Esophagus muscularis mucosa (tissue), 4 donors: Measurements from ENCODE around the gene GFRA4. TPM values are rescaled to one million over a fixed set of nuclear protein-coding genes. Genes with fewer than 3 reads are reported as not detected.
A peak's percentile ranks its signal among the peaks of the same experiment; 100 is the strongest.

ENCODE experiments used
- DNase-seq: peaks from one replicate; pipeline ENCODE4 v3.0.0-alpha.2; 2017; ENCODE audit errors: extremely low spot score
- H3K27ac ChIP-seq, 4 donors: fragments of 200-600 bp; sonication (generic); replicated peaks in 1 of 4; 1 replicate in 3 of 4; 2 replicates in 1 of 4; pipeline ENCODE4 v1.5.1; 2016 to 2019; ENCODE audit warnings: mild to moderate bottlenecking in 1 of 4
- H3K27me3 ChIP-seq, 4 donors: fragments of 200-600 bp; sonication (generic); one replicate each; pipeline versions ENCODE4 v1.5.1 to v1.6.0; 2016 to 2019
- H3K36me3 ChIP-seq, 4 donors: fragments of 200-600 bp; sonication (generic); one replicate each; pipeline ENCODE4 v1.5.1; 2016 to 2019
- H3K4me1 ChIP-seq, 4 donors: fragments of 200-600 bp; sonication (generic); one replicate each; pipeline ENCODE4 v1.5.1; 2016 to 2019
- H3K4me3 ChIP-seq, 4 donors: fragments of 200-600 bp; sonication (generic); 1 replicate in 2 of 4; 2 replicates in 2 of 4; pipeline ENCODE4 v1.5.1; 2016 to 2019; ENCODE audit warnings: mild to moderate bottlenecking in 4 of 4, moderate library complexity in 1 of 4
- H3K9me3 ChIP-seq, 4 donors: fragments of 200-600 bp; sonication (generic); 1 replicate in 3 of 4; 2 replicates in 1 of 4; pipeline ENCODE4 v1.5.1; 2016 to 2019
- EP300 ChIP-seq: sonication (generic); formaldehyde crosslinking; IDR thresholded peaks from one replicate; pipeline ENCODE4 v1.6.1; 2017; ENCODE audit warnings: antibody characterized with exemption
- POLR2A ChIP-seq: fragments of 450-650 bp; IDR thresholded peaks from one replicate; pipeline ENCODE4 v1.6.1; 2017; ENCODE audit warnings: antibody characterized with exemption, moderate library complexity, mild to moderate bottlenecking, low read depth
- POLR2AphosphoS5 ChIP-seq, 2 donors: sonication (generic); formaldehyde crosslinking; IDR thresholded peaks; one replicate each; pipeline ENCODE4 v1.6.1; 2017; ENCODE audit warnings: antibody characterized with exemption in 2 of 2
- WGBS: methylation state at CpG from one replicate; pipeline ENCODE4 v1.1.5; 2018; 5-methylcytosine and 5-hydroxymethylcytosine counted together
- intact Hi-C: fragments of 100-400 bp; cut with DNase I; formaldehyde crosslinking; loops from one replicate; pipeline ENCODE4 v1.15.1; 2023
- total RNA-seq, 4 donors: library from RNA; depleted of rRNA; stranded (reverse); fragments of >200 nt; gene quantifications; one replicate each; pipeline versions ENCODE4 v1.1.0 to v1.2.1, GENCODE V29; 2016
- TF ChIP-seq, protein P1 (sequence below), 3 experiments: fragments of 200-600 bp in 2 of 3; fragments of 450-650 bp in 1 of 3; sonication (generic) in 2 of 3; IDR thresholded peaks; one replicate each; pipeline ENCODE4 v1.5.1; 2017 to 2019; ENCODE audit warnings: antibody characterized with exemption in 3 of 3, mild to moderate bottlenecking in 2 of 3, moderate library complexity in 1 of 3

Gene GFRA4
- total RNA-seq, 4 donors from 2014 or later: not detected

DNA sequence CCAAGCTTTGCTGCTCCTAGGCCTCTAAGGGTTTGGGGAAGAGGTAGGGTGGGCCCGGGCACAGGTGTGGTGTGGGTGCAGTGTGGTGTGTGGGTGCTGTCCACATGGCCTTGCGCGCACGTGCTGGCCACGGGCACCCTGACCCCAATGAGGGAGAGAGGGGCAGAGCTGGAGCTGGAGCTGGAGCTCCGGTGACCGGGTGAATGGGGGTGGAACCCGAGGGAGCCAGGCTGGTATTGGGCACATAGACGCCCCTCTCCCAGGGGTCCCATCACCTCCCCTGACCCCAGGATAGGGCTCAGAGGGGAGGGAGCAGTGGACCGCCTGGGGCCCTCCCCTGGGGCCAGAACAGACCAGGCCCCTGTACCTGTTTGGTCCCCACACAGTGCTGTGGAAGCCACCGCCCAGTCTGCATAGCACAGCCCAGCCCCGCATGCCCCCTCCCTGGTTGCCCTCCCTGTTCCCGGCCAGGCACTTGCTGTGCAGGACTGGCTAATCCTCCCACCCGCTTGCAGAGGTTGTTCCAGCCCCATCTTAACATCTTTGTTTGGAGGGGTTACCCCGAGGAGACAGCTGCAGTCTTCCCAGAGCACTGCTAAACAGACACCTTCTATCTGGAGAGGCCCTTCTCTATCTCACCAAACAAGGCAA is 17.6 kb upstream of the GFRA4 start:
- Histone ChIP-seq H3K4me1 (peaks cover 28 to 76% (median 68%) of the 10 kb centered on the region in 4 donors), H3K9me3 (no peaks in the 10 kb centered on the region), H3K27ac (peak overlapping the region; percentile 88 to 91 (median 90)), H3K4me3 (peak overlapping the region; percentile 66 to 75 (median 66)), H3K27me3 (peaks cover 0 to 12% (median 0%) of the 10 kb centered on the region in 4 donors), H3K36me3 (peaks cover 0 to 4% (median 0%) of the 10 kb centered on the region in 4 donors)
- WGBS: 38% methylated on average over 6 of the region's 15 CpGs
- DNase-seq: no peak
- TF ChIP-seq EP300 (no peak), POLR2A (no peak)
- TF ChIP-seq, protein P1, sequence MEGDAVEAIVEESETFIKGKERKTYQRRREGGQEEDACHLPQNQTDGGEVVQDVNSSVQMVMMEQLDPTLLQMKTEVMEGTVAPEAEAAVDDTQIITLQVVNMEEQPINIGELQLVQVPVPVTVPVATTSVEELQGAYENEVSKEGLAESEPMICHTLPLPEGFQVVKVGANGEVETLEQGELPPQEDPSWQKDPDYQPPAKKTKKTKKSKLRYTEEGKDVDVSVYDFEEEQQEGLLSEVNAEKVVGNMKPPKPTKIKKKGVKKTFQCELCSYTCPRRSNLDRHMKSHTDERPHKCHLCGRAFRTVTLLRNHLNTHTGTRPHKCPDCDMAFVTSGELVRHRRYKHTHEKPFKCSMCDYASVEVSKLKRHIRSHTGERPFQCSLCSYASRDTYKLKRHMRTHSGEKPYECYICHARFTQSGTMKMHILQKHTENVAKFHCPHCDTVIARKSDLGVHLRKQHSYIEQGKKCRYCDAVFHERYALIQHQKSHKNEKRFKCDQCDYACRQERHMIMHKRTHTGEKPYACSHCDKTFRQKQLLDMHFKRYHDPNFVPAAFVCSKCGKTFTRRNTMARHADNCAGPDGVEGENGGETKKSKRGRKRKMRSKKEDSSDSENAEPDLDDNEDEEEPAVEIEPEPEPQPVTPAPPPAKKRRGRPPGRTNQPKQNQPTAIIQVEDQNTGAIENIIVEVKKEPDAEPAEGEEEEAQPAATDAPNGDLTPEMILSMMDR (IDR thresholded peaks at IDR 0.05): no peak
- intact Hi-C loops: no loop called here

DNA sequence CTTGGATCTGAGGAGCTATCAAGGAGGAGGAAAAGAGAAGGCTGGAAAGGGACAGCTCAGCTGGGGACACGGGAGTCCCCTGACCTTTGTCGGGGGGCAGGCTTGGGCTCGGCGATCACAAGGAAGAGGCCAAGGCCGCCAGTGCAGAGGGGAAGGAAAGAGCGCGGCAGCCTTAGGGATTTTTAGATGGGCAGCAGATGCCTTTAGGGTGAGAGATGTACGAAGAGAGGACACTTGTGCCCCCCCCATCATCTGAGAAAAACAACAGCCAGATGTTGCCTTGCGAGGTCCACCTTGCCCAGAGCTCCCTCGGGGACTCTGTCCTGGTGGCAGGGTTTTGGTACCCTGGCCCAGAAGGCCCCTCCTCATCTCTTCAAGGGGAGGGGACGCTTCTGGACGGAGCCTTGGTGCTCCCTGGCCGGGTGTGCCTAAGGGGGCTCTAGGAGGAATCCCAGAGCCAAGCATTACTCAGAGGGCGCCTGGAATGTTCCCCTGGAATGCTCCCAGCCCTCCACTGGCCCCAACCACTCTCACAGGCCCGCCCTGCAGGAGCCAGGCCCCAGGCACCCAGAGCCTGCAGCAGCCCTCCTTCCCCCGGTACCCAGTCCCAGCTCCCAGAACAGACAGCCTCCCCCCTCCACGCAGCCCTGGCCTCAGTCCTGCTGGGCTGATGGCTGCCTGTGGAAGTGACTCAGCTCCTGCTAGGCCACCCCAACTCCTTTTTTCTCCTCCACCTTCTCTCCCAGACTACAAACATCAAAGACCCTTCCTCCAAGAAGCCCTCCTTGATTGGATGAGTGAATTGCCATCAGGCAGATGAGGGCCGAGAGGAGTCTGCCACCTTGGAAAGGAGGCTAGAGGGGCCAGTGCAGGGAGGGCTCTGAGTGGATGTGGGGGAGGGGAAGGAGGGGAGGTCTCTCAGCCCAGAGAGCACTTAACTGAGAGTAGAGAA is 16.8 kb upstream of the GFRA4 start:
- Histone ChIP-seq H3K27ac (peak overlapping the region; percentile 88 to 91 (median 90)), H3K9me3 (no peaks in the 10 kb centered on the region), H3K4me1 (peaks cover 28 to 70% (median 68%) of the 10 kb centered on the region in 4 donors), H3K36me3 (peaks cover 0 to 12% (median 3%) of the 10 kb centered on the region in 4 donors), H3K4me3 (peak overlapping the region; percentile 66 to 75 (median 66)), H3K27me3 (peaks cover 0 to 12% (median 0%) of the 10 kb centered on the region in 4 donors)
- WGBS: 55% methylated on average over 12 of the region's 18 CpGs
- DNase-seq: no peak
- TF ChIP-seq, protein P1 (IDR thresholded peaks at IDR 0.05): no peak
- peak; percentile 44 to 77 for TF ChIP-seq POLR2AphosphoS5 (IDR thresholded peaks at IDR 0.05)
- intact Hi-C loops: loop anchor here (5.0 kb wide), 1 partner anchor 92 kb away; no protein-coding TSS in a partner anchor

DNA sequence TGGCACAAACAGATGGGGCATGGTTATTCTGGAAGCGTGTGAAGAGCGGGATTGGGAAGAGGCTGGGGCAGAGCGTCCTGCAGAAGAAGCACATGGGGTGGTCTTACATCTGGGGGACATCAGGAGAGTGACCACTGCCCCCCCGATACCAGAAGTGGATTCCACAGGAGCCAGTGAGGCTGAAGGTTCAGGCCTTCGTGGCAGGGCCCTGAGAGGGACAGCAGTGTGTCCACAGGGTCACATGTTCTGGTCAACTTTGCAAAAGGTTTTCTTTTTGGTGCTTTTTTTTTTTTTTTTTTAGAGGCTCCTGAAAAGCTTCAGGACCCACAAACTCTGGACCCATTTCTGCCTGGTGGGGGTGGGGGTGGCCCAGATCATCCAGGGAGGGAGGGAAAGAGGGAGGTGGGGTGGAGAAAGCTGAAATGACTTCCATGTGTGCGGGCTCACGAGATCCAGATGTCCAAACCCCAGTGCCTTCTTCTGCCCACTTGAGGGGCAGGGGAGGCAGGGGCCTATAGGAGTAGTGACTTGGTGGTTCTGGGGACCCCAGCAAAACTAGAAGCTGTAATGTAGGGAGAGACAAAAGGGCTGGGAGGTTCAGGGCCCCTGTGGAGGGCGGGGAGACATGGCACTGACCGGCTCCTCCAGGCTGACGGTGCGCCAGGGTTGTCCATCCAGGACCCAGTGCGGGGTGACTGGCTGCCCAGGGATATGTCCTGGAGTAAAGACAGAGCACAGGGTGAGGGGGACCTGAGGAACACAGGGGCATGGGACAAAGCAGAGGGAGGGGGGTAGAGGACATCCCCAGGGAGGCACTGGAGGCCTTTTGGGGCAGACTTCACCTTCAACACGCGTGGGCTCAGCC is 15.9 kb upstream of the GFRA4 start:
- TF ChIP-seq POLR2A (no peak), EP300 (no peak), POLR2AphosphoS5 (IDR thresholded peaks at IDR 0.05) (no peak)
- TF ChIP-seq, protein P1 (IDR thresholded peaks at IDR 0.05): no peak
- WGBS: 64% methylated on average over 14 of the region's 14 CpGs
- Histone ChIP-seq H3K9me3 (no peaks in the 10 kb centered on the region), H3K4me3 (peak overlapping the region; percentile 66 to 75 (median 66)), H3K4me1 (peaks cover 28 to 70% (median 67%) of the 10 kb centered on the region in 4 donors), H3K27ac (peak overlapping the region; percentile 88 to 91 (median 90)), H3K36me3 (peaks cover 0 to 21% (median 11%) of the 10 kb centered on the region in 4 donors), H3K27me3 (peaks cover 0 to 12% (median 0%) of the 10 kb centered on the region in 4 donors)
- intact Hi-C loops: loop anchor here (5.0 kb wide), 1 partner anchor 93 kb away; no protein-coding TSS in a partner anchor
- no peak for DNase-seq

DNA sequence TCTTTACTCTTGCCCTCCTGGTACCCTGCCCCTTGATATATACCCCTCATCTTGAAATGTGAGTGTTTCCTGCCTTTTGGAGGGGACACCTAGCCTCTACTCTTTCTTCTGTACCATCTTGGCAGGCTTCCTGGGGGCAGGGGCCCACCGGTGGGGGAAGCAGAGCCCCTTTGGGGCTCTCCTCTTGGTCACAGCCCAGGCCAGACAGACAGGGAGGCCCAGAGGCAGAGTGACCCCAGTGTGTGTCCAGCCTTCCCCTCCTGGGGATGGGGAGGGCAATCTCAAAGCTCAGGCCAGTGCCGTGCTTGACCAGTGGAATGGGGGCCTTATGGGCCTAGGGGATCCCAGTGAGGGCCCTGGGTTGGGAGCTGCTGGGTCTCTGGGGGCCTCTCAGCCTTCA is 15.0 kb upstream of the GFRA4 start:
- Histone ChIP-seq H3K4me3 (no peak overlapping the region), H3K4me1 (peaks cover 28 to 70% (median 67%) of the 10 kb centered on the region in 4 donors), H3K27ac (peak overlapping the region; percentile 88 to 91 (median 90)), H3K9me3 (no peaks in the 10 kb centered on the region), H3K27me3 (peaks cover 0 to 19% (median 0%) of the 10 kb centered on the region in 4 donors), H3K36me3 (peaks cover 0 to 30% (median 17%) of the 10 kb centered on the region in 4 donors)
- intact Hi-C loops: loop anchor here (5.0 kb wide), 1 partner anchor 94 kb away; no protein-coding TSS in a partner anchor
- DNase-seq: no peak
- 27% methylated on average over 1 of the region's 2 CpGs for WGBS
- no peak for TF ChIP-seq POLR2A
- TF ChIP-seq, protein P1 (IDR thresholded peaks at IDR 0.05): no peak
- TF ChIP-seq EP300: no peak
- no peak for TF ChIP-seq POLR2AphosphoS5 (IDR thresholded peaks at IDR 0.05)
